Ishikawa (cell line): Measurements from ENCODE around the gene LCP1.

ENCODE experiments used
- CEBPB ChIP-seq: IDR thresholded peaks from 2 replicates; pipeline ENCODE4 v1.6.1; 2012
- CREB1 ChIP-seq: IDR thresholded peaks from 2 replicates; pipeline ENCODE4 v1.6.1; 2012; ENCODE audit warnings: low read depth
- EGR1 ChIP-seq: IDR thresholded peaks from 2 replicates; pipeline ENCODE4 v1.6.1; 2012
- EP300 ChIP-seq: IDR thresholded peaks from 2 replicates; pipeline ENCODE4 v1.6.1; 2012; ENCODE audit warnings: borderline replicate concordance
- FOXM1 ChIP-seq: IDR thresholded peaks from 2 replicates; pipeline ENCODE4 v1.6.1; 2012; ENCODE audit warnings: low read depth, borderline replicate concordance
- MAX ChIP-seq: IDR thresholded peaks from 2 replicates; pipeline ENCODE4 v1.6.1; 2012
- NFIC ChIP-seq: IDR thresholded peaks from 2 replicates; pipeline ENCODE4 v1.6.1; 2012
- RAD21 ChIP-seq: IDR thresholded peaks from 2 replicates; pipeline ENCODE4 v1.6.1; 2012; ENCODE audit warnings: low read depth
- REST ChIP-seq: IDR thresholded peaks from 2 replicates; pipeline ENCODE4 v1.6.1; 2012; ENCODE audit warnings: low read depth, mild to moderate bottlenecking
- TAF1 ChIP-seq: IDR thresholded peaks from 2 replicates; pipeline ENCODE4 v1.6.1; 2012; ENCODE audit warnings: low read depth, mild to moderate bottlenecking
- TEAD4 ChIP-seq: IDR thresholded peaks from 2 replicates; pipeline ENCODE4 v1.6.1; 2012
- USF1 ChIP-seq: IDR thresholded peaks from 2 replicates; pipeline ENCODE4 v1.6.1; 2012
- YY1 ChIP-seq: IDR thresholded peaks from 2 replicates; pipeline ENCODE4 v1.6.1; 2012; ENCODE audit warnings: low read depth
- ZBTB7A ChIP-seq: IDR thresholded peaks from 2 replicates; pipeline ENCODE4 v1.6.1; 2012; ENCODE audit warnings: low read depth

The LCP1 gene

GRCh38 chr13:46179969-46180763, 1.8 kb downstream of the LCP1 start:
- TF ChIP-seq EP300: no peak
- TF ChIP-seq RAD21: no peak
- no peak for TF ChIP-seq YY1
- TF ChIP-seq CREB1: no peak
- TF ChIP-seq MAX: no peak
- no peak for TF ChIP-seq CEBPB
- TF ChIP-seq USF1: no peak

GRCh38 chr13:46179491-46179908, 2.5 kb downstream of the LCP1 start:
- TF ChIP-seq RAD21 (no peak), YY1 (no peak), ZBTB7A (no peak), TAF1 (no peak), FOXM1 (no peak), EGR1 (no peak)

GRCh38 chr13:46178821-46179220, 3.2 kb downstream of the LCP1 start:
- TF ChIP-seq EGR1 (no peak), TEAD4 (no peak), NFIC (no peak), YY1 (no peak), CEBPB (no peak), REST (no peak), FOXM1 (no peak)

- TF ChIP-seq YY1: no peak
- no peak for TF ChIP-seq EP300
- no peak for TF ChIP-seq REST
- no peak for TF ChIP-seq MAX
- TF ChIP-seq EGR1: no peak
- TF ChIP-seq NFIC: no peak
- no peak for TF ChIP-seq FOXM1
- no peak for TF ChIP-seq TAF1
- no peak for TF ChIP-seq CEBPB
- TF ChIP-seq ZBTB7A: no peak
Observed at GRCh38 chr13:46178143-46178542, 3.8 kb downstream of the LCP1 start.

- TF ChIP-seq EGR1: no peak
Observed at GRCh38 chr13:46176756-46177155, 5.2 kb downstream of the LCP1 start.

GRCh38 chr13:46173656-46174055, 8.3 kb downstream of the LCP1 start:
- TF ChIP-seq FOXM1 (no peak), CREB1 (no peak), USF1 (no peak), TAF1 (no peak), EGR1 (no peak), ZBTB7A (no peak), REST (no peak), TEAD4 (no peak), RAD21 (no peak), NFIC (no peak)
